NCI-H226 (cell line): ENCODE results near the gene TSPEAR.

Source experiments
- DNase-seq: peaks from one replicate; pipeline ENCODE4 v3.0.0-alpha.2; 2015

The TSPEAR gene

DNA sequence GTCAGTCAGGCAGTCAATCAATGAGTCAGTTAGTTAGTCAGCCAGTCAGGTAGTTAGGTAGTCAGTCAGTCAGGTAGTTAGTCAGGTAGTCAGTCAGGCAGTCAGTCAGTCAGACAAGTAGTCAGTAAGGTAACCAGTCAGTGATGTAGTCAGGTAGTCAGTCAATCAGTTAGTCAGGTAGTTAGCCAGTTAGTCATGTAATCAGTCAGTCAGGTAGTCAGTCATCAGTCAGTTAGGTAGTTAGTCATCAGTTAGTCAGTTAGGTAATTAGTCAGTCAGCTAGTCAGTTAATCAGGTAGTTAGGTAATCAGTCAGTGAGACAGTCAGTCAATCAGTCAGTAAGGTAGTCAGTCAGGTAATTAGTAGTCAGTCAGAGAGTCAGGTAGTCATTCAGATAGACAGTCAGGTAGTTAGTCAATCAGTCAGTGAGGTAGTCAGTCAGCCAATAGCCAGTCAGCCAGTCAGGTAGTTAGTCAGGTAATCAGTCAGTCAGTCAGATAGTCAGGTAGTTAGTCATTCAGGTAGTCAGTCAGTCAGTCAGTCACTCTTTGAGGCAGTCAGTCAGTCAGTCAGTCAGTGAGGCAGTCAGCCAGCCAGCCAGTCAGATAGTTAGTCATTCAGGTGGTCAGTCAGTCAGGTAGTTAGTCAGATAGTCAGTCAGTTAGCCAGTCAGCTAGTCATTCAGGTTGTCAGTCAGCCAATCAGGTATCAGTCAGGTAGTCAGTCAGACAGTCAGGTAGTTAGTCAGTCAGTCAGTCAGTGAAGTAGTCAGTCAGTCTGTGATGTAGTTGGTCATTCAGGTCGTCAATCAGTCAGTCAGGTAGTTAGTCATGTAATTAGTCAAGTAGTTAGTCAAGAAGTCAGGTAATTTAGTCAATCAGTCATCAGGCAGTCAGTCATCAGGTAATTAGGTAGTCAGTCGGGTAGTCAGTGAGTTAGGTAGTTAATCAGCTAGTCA is 186.7 kb downstream of the TSPEAR start:
- DNase-seq = no peak

DNA sequence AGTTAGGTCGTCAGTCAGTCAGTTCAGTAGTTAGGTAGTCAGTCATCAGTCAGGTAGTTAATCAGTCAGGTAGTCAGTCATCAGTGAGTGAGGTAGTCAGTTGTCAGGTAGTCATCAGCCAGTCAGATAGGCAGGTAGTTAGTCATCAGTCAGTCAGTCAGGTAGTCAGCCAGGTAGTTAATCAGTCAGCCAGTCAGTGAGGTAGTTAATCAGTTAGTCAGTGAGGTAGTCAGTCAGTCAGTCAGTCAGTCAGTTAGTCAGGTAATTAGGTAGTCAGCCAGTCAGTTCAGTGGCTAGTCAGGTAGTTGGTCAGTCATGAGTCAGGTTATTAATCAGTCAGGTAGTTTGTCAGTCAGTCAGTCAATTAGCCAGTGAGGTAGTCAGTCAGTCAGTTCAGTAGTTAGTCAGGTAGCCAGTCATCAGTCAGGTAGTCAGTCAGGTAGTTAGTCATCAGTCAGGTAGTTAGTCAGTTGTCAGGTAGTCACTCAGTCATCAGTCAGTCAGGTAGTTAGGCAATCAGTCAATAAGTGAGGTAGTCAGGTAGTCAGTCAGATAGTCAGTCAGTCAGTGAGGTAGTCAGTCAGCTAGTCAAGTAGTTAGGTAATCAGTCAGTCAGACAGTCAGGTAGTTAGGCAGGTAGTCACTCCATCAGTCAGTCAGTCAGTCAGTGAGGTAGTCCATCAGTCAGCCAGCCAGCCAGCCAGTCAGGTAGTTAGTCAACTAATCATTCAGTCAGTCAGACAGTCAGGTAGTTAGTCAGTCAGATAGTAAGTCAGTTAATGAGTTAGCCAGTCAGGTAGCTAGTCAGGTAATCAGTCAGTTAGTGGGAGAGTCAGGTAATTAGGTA is 187.6 kb downstream of the TSPEAR start:
- DNase-seq = peak; percentile 1

DNA sequence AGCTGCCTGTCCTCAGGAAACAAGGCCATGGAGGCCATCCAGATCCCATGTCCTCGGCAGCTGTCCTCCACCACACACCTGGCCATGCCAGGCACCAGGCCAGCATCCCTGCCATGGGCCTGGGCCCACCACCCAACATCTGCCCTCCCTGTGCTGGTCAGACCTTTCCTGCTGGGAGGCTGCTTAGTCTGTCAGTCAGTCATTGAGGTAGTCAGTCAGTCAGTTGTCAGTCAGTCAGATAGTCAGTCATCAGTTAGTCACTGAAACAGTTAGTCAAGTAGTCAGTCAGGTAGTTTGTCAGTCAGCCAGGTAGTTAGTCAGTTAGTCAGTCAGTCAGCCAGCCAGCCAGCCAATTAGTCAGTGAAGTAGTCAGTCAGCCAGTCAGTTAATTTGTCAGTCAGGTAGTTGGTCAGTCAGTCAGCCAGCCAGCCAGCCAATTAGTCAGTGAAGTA is 188.6 kb downstream of the TSPEAR start:
- peak; percentile 0 for DNase-seq

DNA sequence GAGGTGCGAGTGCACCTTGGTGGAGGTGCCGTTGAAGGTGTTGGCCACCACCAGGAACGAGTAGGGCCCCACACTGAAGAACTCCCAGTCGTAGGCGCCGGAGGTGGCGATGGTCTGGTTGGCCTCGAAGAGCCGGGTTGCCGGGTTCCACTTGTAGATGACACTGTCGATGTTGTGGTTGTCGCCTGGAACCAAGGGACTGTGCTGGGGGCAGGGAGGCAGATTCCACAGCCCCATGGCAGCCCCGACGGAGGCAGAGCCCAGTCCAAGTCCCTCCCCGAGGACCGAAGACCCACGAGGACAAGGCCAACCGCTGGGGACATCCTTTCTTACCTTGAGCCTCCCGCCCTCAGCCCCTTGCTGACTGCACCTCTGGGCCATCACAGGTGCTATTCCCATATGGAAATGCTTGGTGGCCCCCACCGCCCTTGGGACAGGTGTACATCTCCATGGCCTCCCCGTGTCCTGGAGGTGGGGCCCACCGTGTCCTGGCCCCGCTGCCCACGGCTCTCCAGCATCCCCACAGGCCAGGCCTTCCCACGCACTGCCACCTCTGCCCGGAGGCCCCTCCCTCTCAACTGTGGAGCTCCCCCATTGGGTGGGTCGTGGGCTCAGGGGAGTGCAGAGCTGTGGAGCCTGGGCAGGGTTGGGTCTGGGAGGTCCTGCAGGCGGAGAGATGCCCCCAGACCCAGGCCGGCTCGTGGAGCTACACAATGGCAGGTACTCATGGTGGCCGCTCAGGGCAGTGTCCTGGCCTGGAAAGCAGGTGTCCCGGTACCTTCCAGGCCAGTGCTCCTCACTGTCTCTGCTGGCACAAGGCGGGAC is 189.2 kb downstream of the TSPEAR start:
- peak; percentile 0 for DNase-seq

DNA sequence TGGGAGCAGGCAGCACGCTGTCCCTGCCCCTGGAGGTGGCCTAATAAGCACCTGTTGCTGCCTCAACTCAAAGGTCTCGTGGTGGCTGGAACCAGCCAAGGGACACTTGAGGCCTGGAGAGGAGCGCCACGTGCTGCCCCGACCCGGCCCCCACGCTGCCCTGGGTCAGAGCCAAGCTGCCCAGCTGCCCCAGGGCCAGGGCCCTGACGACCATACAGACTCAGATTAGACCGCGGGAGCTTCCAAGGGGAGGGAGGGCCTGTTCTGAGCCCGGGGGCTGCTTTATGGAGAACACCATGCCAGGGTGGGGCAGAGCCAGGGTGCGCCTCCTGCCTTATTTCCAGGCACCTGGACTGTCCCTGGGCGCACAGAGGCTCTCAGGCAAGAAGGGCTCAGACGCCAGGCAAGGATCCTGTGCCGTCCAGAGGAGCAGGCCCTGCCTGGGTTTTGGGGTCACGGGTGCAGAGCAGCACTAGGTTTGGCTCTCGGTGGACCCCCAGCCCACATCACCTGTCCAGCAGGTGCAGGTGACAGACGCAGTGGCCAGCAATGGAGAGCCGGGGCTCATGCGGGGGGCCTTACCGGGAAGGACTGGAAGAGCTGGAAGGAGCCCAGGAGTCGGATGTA is 190.0 kb downstream of the TSPEAR start:
- no peak for DNase-seq

DNA sequence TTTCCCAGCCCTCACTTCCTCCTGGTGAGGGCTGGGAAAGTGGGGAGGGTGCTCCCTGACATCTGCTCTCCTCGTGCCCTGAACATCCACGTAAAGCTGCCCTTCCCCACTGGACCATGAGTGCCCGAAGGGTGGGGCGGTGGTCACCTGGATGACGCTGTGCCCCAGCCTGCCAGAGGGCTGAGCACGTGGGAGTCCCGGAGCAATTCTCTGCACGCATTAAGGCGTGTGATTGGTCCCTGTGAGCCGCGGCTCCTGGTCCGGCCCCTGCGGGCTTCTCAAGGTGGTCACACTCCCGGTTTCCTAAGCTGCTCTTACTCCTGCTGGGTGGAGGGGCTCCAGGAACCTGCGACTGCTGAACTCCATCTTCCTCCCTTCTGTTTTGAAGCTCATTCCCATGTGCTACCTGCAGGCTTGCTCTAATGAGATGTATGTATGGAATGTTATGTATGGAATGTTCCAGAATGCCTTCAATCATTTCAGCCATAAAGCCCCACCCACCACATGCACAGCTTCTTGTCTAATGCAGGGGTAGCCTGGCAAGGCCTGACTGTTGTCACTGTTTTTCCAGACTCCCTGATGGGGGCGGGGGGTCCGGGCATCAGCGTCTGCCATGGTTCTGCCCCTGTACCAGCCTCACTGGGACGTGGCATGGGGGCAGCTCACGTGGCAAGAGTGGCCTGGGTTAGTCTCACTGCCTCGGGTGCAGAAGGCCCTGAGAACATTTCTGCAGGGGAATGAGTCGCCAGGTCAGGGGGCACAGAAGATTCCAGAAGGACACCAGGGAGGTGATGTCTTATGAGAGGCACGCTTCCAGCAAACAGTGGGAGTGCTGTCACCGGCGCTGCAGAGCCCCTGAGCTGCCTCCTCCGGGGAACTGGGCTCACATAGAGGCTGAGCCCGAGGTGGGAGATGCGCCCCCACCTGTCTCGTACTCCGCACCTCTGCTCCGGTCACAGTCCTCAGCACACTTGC is 190.8 kb downstream of the TSPEAR start:
- no peak for DNase-seq

DNA sequence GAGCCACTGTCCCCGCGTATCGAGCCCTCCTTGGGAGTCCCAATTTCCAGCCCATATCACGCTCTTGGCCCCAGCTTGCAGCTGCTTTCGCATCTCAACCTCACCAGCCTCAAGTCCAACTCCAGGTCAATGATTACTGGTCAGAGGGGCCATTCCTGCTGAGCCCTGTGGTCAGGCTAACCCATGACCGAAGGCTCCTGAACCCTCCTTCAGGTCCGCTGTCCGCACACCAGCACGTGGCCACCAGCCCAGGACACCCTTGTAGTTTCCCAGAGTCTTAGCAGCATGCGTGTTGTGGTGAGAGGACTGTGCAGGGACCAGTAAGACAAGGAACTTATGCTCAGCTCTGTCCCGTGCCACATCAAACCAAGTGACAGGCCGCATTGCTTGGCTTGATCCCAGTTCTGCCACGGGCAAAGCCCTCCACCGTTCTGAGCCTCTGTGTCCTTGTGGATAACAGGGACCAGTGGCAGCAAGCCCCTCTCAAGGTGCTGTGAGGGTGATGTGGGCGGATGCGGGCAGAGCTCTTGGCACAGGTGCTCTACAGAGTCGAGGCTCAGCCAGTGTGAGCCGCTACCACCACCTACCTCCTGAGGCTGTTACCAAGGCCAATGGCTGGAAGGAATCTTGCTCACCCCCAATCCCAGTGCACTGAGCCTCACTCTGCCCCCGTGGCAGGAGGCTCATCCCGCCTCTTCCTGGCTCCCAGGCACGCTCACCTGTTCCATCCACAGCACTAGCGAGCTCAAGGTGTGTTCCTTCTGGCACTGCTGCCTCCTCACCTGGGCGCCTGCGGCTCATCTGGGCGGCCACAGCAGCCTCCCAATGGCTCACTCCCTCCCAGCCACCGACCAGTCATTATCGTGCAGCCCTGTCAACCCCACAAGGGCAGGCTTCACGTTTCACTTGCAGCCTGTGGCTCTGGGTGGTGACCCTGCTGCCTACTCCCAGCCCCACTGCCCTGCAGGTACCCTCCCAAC is 191.7 kb downstream of the TSPEAR start:
- no peak for DNase-seq

DNA sequence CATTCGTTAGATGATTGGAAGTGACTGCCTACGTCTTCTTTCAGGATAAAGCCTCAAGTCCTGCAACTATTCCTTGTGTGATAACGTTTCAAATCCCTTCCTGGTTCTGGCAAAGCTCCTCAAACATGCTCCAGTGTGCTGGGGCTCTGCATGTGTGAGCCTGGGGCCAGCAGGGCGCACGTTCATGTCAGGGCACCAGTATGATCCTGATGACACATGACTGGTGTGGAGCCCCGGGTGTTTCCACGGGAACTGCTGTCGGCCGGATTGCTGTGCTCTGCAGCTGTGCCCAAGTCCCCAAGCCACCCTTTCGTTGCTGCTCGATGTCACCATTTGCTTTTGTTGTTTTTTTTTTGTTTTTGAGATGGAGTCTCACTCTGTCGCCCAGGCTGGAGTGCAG is 192.7 kb downstream of the TSPEAR start:
- DNase-seq = no peak

DNA sequence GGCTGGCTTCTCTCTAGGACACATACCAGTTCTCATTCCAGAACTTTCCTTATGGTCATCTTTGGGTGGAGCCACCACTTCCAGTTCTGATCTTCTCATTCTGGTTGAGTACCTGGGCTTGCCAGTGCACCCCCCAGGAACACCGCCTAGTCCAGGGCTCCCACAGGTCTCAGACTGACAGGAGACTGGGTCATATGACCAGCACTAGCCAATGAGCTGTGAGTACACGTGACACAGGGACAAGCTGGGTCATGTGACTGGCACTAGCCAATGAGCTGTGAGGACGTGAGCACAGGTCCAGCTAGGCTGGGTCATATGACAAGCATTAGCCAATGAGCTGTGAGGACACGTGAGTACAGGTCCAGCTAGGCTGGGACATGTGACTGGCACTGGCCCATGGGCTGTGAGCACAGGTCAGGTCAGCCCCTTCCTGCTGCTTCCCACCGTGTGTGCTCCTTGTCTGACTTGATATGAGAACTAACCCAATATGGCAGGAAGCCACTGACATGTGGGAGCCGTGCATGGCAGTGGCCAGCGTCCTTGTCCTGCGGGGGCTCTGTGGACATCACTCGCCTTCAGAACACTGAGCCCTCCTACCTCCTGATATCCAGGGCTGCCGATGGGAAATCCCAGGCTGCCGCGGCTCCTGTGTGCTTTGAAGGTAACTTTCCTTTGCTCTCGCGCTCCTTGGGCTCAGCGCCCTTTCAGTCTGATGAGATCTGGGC is 194.0 kb downstream of the TSPEAR start:
- DNase-seq = peak; percentile 9

DNA sequence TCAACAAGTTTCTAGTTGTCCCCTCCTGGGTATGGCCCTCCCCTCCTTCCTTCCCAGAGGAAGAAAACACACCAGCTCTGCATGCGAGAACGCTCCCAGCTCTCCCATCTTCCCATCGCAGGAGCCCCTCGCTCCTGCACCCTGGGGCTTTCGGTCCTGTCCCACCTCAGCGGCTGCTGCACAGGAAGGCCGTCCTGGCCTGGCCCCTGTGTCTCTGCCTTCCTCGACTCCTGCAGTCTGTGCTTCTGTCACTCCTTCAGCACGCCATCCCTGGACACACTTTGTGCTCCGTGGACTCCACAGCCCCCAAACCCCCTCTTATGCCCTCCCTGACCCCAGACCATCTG is 194.6 kb downstream of the TSPEAR start:
- no peak for DNase-seq

DNA sequence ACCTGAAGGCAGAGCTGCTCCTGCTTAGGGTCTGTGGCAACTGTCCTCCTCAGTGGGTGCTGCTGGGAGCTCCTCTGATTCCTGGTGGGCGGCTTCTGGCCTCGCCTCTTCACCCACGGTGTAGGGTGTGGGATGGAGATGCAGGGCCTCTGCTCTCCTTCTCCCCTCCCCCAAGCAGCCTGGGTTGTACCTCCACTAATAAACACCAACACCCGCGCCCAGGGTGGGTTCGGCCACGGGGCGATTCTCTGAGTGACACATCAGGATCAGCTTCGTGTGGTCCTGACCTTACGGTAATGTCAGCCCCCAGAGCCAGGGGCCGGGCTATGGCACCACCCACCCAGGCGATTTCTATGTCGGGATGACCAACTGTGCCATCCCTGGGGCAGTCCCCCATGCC is 195.0 kb downstream of the TSPEAR start:
- DNase-seq = no peak

DNA sequence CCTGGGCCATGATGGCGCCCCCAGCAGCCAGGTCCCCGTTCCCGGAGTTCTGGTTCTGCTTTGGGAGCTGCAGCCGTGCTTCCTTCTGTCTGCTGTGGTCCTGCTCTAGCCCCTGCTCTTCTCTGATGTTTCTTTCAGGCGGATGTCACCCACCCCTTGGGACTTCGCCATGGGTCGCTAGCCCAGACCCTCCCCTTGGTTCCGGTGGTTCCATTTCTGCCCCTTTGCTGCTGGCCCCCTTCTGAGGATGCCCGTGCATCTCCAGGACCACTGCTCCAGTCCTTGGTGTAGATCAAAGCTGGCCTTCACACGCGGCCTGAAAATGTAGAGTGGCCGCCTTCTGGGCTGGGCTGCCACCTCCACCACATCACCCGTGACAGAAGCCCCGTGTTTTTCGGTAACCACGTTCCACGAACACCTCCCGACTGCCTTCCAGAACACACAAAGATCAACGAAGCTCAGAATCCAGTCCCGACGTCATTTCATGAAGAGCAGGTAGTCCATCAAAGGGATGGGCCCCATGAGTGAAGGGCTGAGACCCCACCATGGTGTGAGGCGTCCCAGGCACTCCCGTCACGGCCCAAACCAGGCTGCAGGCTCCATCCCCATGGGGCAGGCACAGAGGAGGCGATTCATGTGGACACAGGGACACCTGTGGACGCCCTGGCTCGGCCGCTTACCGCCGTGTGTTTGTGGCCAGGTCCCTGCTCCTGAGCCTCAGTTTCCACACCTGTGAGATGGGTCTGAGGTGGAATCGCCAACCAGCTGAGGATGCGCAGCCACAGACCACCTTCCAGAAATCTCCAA is 195.8 kb downstream of the TSPEAR start:
- DNase-seq = no peak

DNA sequence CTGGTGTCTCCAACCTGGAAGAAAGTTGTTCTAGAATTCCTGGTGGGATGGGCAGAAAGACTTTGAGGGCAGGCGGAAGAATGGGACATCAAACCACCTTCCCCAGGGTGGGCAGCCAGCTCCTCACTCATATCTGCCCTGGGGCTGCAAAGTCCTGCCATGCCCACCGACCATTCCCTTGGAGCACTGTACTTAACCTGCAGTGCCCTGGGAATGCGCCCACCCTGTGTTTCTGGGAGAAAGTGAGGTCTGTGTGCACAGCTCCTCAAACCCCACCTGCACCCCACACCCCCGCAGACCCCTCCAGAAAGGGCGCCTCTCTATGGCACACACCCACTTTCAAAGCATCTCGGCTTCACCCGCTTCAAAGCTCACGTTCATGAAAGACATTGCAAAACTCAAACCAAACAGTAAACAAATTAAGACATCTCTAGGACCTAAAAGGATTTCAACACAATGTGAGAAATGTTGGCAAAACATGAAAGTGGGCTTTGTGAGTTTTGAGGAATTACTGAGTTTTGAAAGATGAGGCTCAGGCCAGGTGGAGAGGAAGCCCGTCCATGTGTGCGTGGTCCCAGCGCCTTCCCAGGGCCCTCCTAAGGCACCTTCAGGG is 196.5 kb downstream of the TSPEAR start:
- DNase-seq = no peak

DNA sequence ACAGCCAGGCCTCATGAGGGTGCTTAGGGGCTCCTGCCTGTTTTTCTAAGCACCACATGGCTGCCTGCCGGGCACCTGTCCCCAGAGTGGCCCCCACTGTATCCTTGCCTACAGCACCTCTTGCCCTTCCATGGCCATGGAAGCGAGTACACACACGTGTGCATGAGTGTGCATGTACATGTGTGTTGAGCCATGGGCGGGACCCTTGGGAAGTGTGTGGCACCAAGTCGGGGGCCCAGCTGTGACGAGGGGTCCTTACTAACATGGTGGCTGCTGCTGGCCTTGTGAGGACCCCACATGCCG is 197.2 kb downstream of the TSPEAR start:
- DNase-seq = no peak

DNA sequence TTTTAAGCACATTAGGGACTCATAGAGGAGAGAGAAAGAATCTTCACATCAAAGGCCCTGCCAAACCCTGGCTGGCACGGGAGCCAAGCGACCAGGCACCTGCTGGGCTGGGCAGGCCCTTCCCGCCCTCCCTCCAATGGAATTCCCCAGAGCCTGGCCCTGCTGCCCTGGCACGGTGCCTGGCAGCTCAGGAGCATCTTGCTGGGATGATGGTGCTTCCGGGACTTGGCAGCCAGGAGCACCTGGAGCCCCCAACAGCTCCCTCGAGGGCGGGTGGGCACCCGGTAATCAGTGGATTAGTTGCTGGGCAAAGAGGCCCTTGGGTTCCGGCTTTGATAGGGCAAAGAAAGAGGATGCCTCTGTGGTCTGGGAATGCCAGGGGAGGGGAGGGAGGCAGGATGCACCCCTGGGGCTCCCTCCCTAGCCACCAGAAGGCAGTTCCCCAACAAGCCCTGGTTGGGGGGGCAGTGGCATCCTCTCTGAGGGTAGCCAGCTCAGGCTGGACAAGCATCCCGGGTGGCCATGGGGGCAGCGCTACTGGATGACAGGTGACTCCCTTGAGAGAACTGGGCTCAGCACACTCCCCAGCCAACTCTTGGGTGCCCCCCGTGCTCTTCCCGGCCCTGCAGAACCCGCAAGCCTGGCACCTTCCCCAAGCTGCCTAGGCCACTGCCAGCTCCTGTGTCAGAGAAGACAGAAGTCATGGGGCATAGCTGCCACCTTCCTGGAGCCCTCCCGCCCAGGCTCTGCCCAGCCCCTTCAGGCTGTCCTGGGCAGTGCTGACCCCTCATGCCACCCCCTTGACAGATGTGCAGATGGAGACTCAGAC is 197.8 kb downstream of the TSPEAR start:
- peak; percentile 38 for DNase-seq

DNA sequence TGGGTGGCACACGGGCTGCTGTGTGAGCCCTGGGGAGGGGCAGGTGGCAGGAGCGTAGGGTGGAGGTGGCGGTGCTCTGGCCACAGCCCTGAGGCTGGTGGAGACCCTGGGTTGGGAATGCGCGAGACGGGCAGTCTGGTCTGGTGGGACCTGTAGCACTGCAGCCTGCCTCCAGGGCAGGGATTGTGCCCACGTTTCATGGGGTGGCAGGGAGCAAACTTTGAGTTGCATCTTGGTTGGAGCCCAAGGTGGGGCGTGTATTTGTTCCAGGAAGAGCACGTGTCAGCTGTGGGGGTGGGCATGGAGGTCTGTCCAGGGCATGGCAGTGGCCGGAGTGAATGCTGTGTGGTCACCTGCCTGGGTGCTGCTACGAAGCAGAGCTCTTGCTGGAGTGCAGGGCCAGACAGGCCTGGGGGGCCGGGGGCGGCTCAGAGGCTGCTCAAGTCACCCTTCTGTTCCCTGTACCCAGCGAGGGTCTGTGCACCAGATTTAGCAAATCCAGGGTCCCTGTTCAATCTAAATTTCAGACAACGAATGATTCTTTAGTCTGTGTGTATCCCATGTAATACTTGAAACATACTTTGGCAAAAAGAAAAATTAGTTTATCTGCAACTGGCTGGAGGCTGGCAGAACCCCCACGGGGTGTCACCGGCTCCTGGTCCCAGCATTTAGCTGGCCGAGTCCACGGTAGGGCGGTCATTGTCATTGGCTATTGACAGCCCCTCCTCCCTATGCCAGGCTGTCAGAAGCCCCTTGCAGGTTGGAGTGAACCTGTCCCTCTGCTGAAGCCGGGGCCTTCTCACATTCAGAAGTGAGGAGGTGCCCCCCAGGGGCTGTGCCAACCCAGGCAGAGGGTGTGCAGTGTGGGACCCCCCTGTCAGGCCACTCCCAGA is 198.6 kb downstream of the TSPEAR start:
- DNase-seq = no peak
